ENCODE results near the gene FOXJ3.

DNA sequence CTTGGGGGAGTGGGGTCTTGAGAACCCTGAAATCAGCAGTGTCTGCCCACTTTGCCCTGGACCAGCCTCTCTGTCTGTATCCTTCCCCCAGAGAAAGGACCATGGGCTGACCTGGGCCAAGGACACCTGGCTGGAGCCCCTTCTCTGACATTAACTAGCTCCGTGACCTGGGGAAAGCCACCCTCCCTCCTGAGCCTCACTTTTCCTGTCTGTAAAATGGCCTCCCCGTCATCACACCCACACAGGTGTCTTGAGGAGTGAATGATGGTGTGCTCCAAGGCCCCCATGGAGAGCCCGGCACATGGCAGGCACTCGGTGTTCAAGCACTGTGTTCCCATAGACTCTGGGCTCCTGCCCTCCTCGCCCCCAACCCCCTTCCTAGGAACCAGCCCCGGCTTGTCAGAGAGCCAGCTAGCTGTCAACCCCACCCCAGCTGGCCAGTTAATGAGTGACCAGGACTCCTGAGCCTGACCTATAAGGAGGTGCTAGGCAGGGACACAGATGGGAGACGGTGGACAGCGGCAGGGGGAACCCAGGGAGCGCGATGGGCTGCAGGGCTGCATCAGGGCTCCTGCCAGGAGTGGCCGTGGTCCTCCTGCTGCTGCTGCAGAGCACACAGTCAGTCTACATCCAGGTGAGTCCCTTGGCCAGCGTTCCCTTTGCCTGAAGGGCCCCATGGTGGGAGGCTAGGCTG, 182.0 kb downstream of the FOXJ3 start, which contains the start of gene GUCA2B:
- no peak for TF ChIP-seq TAF1 (IDR thresholded peaks at IDR 0.05; ENCODE audit: low read depth, low read length)
- no peak for TF ChIP-seq POLR2A (IDR thresholded peaks at IDR 0.05; ENCODE audit: low read depth, low read length)
- TF ChIP-seq POLR2AphosphoS5 (IDR thresholded peaks at IDR 0.05; ENCODE audit: low read depth, low read length) = no peak
- TF ChIP-seq PAX5 (IDR thresholded peaks at IDR 0.05; ENCODE audit: insufficient read depth, low read length, severe bottlenecking) = no peak
- no peak for TF ChIP-seq SPI1 (IDR thresholded peaks at IDR 0.05; ENCODE audit: low read depth, low read length)
